Adrenal gland (tissue), 5 donors: ENCODE data around the gene RNF215.

Experiments used
- POLR2A ChIP-seq, 2 donors: fragments of 450-650 bp; IDR thresholded peaks; one replicate each; pipeline ENCODE4 v1.6.1; 2017; ENCODE audit warnings: antibody characterized with exemption in 2 of 2, mild to moderate bottlenecking in 2 of 2, moderate library complexity in 1 of 2
- TF ChIP-seq, protein P1 (sequence below), 6 experiments: fragments of 450-650 bp in 4 of 6; fragments of 200-600 bp in 2 of 6; sonication (generic) in 1 of 6; IDR thresholded peaks; 1 replicate in 5 of 6; 2 replicates in 1 of 6; pipeline versions ENCODE4 v1.5.1 to v1.8.0; 2016 to 2021; ENCODE audit warnings: antibody characterized with exemption in 6 of 6, mild to moderate bottlenecking in 2 of 6, moderate library complexity in 1 of 6
- donor health status: DM: no; HTN: no; CAD: no.

DNA sequence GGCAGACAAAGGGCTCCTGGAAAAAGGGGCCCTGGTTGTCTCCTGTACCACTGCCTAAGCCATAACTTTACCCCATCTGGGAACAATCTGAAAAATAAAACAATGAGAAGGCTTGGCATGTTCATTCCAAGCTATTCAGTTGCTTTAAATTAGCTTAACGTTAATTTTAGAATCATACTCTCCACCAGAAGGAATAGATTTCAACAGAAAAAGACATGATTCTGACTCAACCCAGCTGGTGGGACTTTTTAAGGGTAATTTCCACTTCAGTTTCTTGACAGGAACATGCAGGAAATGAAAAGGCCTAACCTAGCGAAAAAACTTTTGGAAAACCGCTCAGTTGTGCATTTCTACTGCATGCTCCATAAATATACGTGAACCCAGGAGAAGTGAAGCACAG lies 38.4 kb downstream of the RNF215 start:
- TF ChIP-seq, protein P1, sequence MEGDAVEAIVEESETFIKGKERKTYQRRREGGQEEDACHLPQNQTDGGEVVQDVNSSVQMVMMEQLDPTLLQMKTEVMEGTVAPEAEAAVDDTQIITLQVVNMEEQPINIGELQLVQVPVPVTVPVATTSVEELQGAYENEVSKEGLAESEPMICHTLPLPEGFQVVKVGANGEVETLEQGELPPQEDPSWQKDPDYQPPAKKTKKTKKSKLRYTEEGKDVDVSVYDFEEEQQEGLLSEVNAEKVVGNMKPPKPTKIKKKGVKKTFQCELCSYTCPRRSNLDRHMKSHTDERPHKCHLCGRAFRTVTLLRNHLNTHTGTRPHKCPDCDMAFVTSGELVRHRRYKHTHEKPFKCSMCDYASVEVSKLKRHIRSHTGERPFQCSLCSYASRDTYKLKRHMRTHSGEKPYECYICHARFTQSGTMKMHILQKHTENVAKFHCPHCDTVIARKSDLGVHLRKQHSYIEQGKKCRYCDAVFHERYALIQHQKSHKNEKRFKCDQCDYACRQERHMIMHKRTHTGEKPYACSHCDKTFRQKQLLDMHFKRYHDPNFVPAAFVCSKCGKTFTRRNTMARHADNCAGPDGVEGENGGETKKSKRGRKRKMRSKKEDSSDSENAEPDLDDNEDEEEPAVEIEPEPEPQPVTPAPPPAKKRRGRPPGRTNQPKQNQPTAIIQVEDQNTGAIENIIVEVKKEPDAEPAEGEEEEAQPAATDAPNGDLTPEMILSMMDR (IDR thresholded peaks at IDR 0.05): no peak
- TF ChIP-seq POLR2A (IDR thresholded peaks at IDR 0.05): no peak
